Measurements from ENCODE around the gene ITGA11.

ITGA11 gene

GRCh38 chr15:68441045-68441743, 9.2 kb upstream of the ITGA11 start:
- H3K9me3 ChIP-seq: no peaks in the 10 kb centered on the region
- no peak for DNase-seq (ENCODE audit: low spot score in 2 of 2)
- H3K27me3 ChIP-seq (ENCODE audit: low read depth): peaks cover 30% of the 10 kb centered on the region
- H3K4me3 ChIP-seq: no peak overlapping the region
- in situ Hi-C loops (cut with MboI; ENCODE audit: low sequenced_read_pairs): no loop called here
- no peaks in the 10 kb centered on the region for H3K36me3 ChIP-seq (replicated peaks)
- H3K4me1 ChIP-seq: no peaks in the 10 kb centered on the region

- no peak for DNase-seq (ENCODE audit: low spot score in 2 of 2)
- H3K27me3 ChIP-seq (ENCODE audit: low read depth): peaks cover 40% of the 10 kb centered on the region
- no peaks in the 10 kb centered on the region for H3K4me1 ChIP-seq
- in situ Hi-C loops (cut with MboI; ENCODE audit: low sequenced_read_pairs): no loop called here
- no peaks in the 10 kb centered on the region for H3K9me3 ChIP-seq
- no peak overlapping the region for H3K4me3 ChIP-seq
- H3K36me3 ChIP-seq (replicated peaks): no peaks in the 10 kb centered on the region
Observed at GRCh38 chr15:68440136-68440535, 8.2 kb upstream of the ITGA11 start.

GRCh38 chr15:68439506-68439905, 7.5 kb upstream of the ITGA11 start:
- Histone ChIP-seq H3K27me3 (ENCODE audit: low read depth) (peaks cover 45% of the 10 kb centered on the region), H3K36me3 (replicated peaks) (no peaks in the 10 kb centered on the region), H3K4me1 (no peaks in the 10 kb centered on the region), H3K4me3 (no peak overlapping the region), H3K9me3 (no peaks in the 10 kb centered on the region)
- no peak for DNase-seq (ENCODE audit: low spot score in 2 of 2)
- in situ Hi-C loops (cut with MboI; ENCODE audit: low sequenced_read_pairs): no loop called here

GRCh38 chr15:68436680-68437079, 4.7 kb upstream of the ITGA11 start:
- H3K4me3 ChIP-seq: no peak overlapping the region
- H3K27me3 ChIP-seq (ENCODE audit: low read depth): peaks cover 68% of the 10 kb centered on the region
- H3K4me1 ChIP-seq: no peaks in the 10 kb centered on the region
- no peaks in the 10 kb centered on the region for H3K36me3 ChIP-seq (replicated peaks)
- peak in 1 of 2 experiments; percentile 4 for DNase-seq (ENCODE audit: low spot score in 2 of 2)
- no peaks in the 10 kb centered on the region for H3K9me3 ChIP-seq
- in situ Hi-C loops (cut with MboI; ENCODE audit: low sequenced_read_pairs): no loop called here

GRCh38 chr15:68435966-68436365, 4.0 kb upstream of the ITGA11 start:
- no peaks in the 10 kb centered on the region for H3K4me1 ChIP-seq
- no peak overlapping the region for H3K4me3 ChIP-seq
- peaks cover 76% of the 10 kb centered on the region for H3K27me3 ChIP-seq (ENCODE audit: low read depth)
- H3K36me3 ChIP-seq (replicated peaks): no peaks in the 10 kb centered on the region
- peak in 1 of 2 experiments; percentile 6 for DNase-seq (ENCODE audit: low spot score in 2 of 2)
- no peaks in the 10 kb centered on the region for H3K9me3 ChIP-seq
- in situ Hi-C loops (cut with MboI; ENCODE audit: low sequenced_read_pairs): no loop called here

DNA sequence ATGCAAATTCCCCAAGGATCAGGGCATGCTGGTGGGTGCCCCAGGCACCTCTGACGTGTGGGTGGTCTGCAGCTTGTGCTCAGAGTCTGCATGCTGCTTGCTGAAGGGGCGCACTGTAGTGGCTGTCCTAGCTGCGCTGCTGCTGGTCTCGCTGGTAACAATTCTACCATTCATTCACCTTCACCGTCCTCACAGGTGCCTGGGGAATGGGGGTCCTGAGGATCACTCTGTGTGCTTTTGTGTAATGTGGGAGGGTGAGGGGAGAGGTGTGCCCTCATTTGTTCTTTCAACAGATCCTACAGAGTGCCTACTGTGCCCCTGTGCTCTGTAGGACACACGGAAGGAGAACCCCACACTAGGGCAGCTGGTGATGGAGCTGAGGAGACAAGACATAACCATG, 2.1 kb upstream of the ITGA11 start:
- peaks cover 83% of the 10 kb centered on the region for H3K27me3 ChIP-seq (ENCODE audit: low read depth)
- H3K36me3 ChIP-seq (replicated peaks): no peaks in the 10 kb centered on the region
- DNase-seq (ENCODE audit: low spot score in 2 of 2): peak in 1 of 2 experiments; percentile 7
- in situ Hi-C loops (cut with MboI; ENCODE audit: low sequenced_read_pairs): no loop called here
- no peaks in the 10 kb centered on the region for H3K9me3 ChIP-seq
- no peak overlapping the region for H3K4me3 ChIP-seq
- H3K4me1 ChIP-seq: no peaks in the 10 kb centered on the region

DNA sequence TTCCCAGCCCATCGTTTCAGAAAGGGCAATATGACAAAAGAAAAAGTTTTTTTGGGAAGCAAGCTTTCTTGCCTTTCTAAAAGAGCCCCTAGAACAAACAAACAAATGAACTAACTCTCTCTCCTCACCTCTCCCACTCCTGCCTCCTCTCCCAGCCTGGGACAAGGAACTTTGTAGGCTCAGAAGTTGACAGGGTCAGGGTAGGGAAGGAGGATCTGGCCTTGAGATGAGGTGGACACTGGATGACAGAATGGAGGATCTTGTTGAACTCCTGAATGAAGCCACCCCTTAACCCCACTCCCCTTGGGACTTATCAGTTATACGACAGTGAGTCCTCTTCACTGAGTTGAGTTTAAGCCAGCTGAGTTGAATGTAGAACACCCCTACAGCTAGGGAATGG, 1.6 kb upstream of the ITGA11 start:
- in situ Hi-C loops (cut with MboI; ENCODE audit: low sequenced_read_pairs): no loop called here
- DNase-seq (ENCODE audit: low spot score in 2 of 2): no peak
- Histone ChIP-seq H3K27me3 (ENCODE audit: low read depth) (peaks cover 83% of the 10 kb centered on the region), H3K36me3 (replicated peaks) (no peaks in the 10 kb centered on the region), H3K4me1 (no peaks in the 10 kb centered on the region), H3K4me3 (no peak overlapping the region), H3K9me3 (no peaks in the 10 kb centered on the region)

DNA sequence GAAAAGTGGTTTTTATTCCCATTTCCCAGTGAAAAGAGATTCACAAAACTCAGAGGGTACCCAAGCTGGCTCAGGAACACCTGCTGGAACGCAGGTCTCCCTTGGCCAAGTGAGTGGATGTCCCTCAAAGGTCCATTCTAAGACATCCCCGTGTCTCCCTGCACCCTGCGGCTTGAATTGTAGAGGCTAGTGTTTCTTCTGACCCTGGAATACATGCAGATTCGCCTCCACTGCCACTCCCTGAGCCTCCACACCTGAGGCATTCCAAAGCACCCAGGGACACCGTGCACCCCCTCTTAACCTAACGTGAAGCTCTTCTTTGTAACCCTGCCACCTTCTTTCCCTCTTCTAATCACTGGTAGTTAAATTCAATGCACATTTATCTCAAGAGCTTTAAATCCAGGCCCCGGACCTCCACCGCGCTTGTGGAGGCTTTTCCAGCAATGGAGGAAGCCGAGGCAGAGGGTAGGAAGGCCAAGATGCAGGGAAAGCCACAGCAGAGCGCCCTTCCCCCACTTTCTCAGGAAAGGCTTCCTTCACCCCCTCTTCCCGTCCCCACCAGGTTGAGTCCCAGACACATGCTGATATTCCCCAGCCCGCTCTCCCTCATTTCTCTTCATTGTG, 590 bp upstream of the ITGA11 start:
- no peaks in the 10 kb centered on the region for H3K9me3 ChIP-seq
- H3K27me3 ChIP-seq (ENCODE audit: low read depth): peaks cover 75% of the 10 kb centered on the region
- in situ Hi-C loops (cut with MboI; ENCODE audit: low sequenced_read_pairs): no loop called here
- no peaks in the 10 kb centered on the region for H3K36me3 ChIP-seq (replicated peaks)
- H3K4me1 ChIP-seq: no peaks in the 10 kb centered on the region
- DNase-seq (ENCODE audit: low spot score in 2 of 2): peak in 1 of 2 experiments; percentile 7
- no peak overlapping the region for H3K4me3 ChIP-seq

DNA sequence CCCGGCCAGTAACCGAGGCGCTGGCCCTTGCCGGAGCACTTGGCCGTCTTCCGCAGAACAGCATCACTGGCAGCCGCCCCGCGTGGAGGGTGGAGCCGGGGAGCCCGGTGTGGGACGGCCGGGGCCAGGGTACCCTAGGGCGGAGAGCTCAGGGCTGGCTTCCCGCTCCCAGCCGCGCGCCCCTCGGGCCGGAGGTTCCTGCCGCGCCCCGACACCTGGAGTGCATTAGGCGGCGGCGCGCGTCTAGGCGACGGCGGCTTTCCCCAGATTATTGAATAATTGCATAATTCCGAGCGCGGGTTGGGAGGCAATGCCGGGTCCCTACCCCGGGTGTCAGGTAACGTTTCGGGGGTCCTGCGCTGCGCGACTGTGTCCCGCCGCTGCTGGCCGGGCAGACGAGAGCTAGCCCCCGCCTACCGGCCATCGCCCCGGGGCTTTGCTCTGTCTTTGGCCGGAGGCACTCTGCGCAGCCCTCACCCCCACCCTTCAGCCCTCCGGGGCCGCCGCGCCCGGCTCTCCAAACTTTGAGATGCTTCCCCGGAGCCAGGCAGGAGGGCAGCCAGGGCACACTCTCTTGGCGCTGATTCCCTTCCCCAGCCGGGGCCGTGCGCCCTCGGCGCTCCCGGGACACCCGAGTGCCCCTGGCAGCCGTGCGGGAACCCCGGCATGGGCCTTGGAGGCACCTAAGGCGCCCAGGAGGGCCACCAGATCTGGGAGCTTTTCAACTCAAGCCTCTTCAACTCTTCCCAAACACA, 749 bp downstream of the ITGA11 start:
- Histone ChIP-seq H3K27me3 (ENCODE audit: low read depth) (peaks cover 65% of the 10 kb centered on the region), H3K4me3 (no peak overlapping the region), H3K4me1 (no peaks in the 10 kb centered on the region), H3K36me3 (replicated peaks) (no peaks in the 10 kb centered on the region), H3K9me3 (no peaks in the 10 kb centered on the region)
- in situ Hi-C loops (cut with MboI; ENCODE audit: low sequenced_read_pairs): no loop called here
- peak in 1 of 2 experiments; percentile 9 for DNase-seq (ENCODE audit: low spot score in 2 of 2)

DNA sequence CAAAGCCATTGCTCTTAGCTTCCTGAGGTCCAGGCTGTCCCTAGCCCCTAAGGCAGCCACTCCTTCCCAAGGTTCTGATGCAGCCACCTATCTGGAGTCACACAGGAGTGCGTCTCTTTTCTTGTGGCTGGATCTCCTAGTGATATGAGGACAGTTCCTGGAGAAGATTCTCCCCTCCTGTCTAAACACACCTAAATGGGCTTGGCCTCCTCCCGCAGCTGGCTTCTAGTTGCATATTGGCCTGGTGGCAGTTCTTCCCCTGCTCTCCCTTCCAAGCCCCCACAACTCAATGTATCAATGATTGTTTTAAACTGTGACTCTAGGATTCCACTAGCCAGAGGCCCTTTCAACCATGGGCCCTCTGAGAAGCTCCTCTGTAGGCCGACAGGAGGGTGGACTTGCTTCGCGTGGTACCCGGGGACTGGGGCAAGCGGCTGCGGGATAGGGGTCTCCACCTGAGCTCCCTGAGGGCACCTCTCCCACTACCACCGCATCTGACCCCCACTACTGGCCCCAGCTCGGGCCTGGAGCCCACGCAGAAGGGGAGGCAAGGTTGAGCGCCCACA, 1.4 kb downstream of the ITGA11 start:
- H3K27me3 ChIP-seq (ENCODE audit: low read depth): peaks cover 60% of the 10 kb centered on the region

DNA sequence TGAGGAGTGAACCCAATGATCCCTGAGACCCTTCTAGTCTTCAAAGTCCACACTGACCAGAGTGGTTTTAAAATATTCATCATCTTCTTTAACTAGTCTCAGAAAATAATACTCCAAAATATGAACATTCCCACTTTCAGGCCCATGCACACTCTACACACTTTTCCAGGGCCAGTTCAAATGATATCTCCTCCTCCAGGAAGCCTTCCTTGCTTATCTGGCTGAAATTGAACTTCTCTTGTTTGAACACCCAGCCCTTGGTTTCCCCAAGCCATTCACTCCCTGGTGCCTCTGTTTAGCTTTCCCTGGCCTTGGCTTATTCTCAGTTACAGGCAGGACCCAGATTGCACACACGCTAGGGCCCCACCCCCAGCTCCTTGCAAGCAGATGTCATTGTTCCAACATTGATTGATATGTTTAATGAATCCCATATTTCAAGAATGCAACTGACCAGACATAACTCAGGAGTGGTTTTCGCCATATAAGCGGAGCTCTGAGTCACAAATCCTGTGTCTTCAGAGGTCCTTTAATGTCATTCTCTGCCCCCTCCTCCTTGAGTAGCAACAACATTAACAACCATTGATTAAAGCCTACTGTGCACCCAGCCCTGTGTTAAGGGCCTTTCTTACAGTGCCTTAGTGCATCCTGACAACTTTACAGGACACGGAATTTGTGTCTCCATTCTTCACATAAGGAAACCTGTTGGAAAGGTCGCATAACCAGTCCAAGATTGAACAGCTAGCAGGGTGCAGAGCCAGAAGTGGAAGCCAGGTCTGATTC, 2.1 kb downstream of the ITGA11 start:
- H3K4me3 ChIP-seq: no peak overlapping the region

More for the DNA sequence above, 1.4 kb downstream of the ITGA11 start:
- in situ Hi-C loops (cut with MboI; ENCODE audit: low sequenced_read_pairs): no loop called here
- H3K4me1 ChIP-seq: no peaks in the 10 kb centered on the region
- H3K9me3 ChIP-seq: no peaks in the 10 kb centered on the region
- no peaks in the 10 kb centered on the region for H3K36me3 ChIP-seq (replicated peaks)
- DNase-seq (ENCODE audit: low spot score in 2 of 2): peak in 1 of 2 experiments; percentile 4
- no peak overlapping the region for H3K4me3 ChIP-seq

GRCh38 chr15:68428431-68428940, 3.5 kb downstream of the ITGA11 start:
- in situ Hi-C loops (cut with MboI; ENCODE audit: low sequenced_read_pairs): no loop called here
- Histone ChIP-seq H3K36me3 (replicated peaks) (no peaks in the 10 kb centered on the region), H3K4me1 (no peaks in the 10 kb centered on the region), H3K9me3 (no peaks in the 10 kb centered on the region), H3K27me3 (ENCODE audit: low read depth) (peaks cover 40% of the 10 kb centered on the region), H3K4me3 (no peak overlapping the region)
- no peak for DNase-seq (ENCODE audit: low spot score in 2 of 2)

More for the DNA sequence above, 2.1 kb downstream of the ITGA11 start:
- Histone ChIP-seq H3K4me1 (no peaks in the 10 kb centered on the region), H3K36me3 (replicated peaks) (no peaks in the 10 kb centered on the region), H3K9me3 (no peaks in the 10 kb centered on the region), H3K27me3 (ENCODE audit: low read depth) (peaks cover 53% of the 10 kb centered on the region)
- in situ Hi-C loops (cut with MboI; ENCODE audit: low sequenced_read_pairs): no loop called here
- DNase-seq (ENCODE audit: low spot score in 2 of 2): peak in 1 of 2 experiments; percentile 5

GRCh38 chr15:68427963-68428362, 4.0 kb downstream of the ITGA11 start:
- Histone ChIP-seq H3K4me3 (no peak overlapping the region), H3K4me1 (no peaks in the 10 kb centered on the region), H3K27me3 (ENCODE audit: low read depth) (peaks cover 35% of the 10 kb centered on the region), H3K36me3 (replicated peaks) (no peaks in the 10 kb centered on the region), H3K9me3 (no peaks in the 10 kb centered on the region)
- DNase-seq (ENCODE audit: low spot score in 2 of 2): no peak
- in situ Hi-C loops (cut with MboI; ENCODE audit: low sequenced_read_pairs): no loop called here

All from HAP-1 (cell line).